NCI-H446 treated with DMSO at 0.1 percent for 48 hours (cell line): Measurements from ENCODE around the gene PTDSS2.
A peak's percentile ranks its signal among the peaks of the same experiment; 100 is the strongest.

ENCODE experiments used
- DNase-seq: peaks from one replicate; lab custom pipeline; 2025; lab: John Stamatoyannopoulos, UW

The PTDSS2 gene

GRCh38 chr11:492427-493226 lies 42.5 kb downstream of the PTDSS2 start:
- DNase-seq: no peak

GRCh38 chr11:494761-495536 lies 44.9 kb downstream of the PTDSS2 start:
- DNase-seq: no peak

GRCh38 chr11:495537-495931 lies 45.5 kb downstream of the PTDSS2 start:
- no peak for DNase-seq

- DNase-seq: no peak
Observed at GRCh38 chr11:496834-497564, 46.9 kb downstream of the PTDSS2 start.

GRCh38 chr11:497565-498296 lies 47.7 kb downstream of the PTDSS2 start:
- no peak for DNase-seq

GRCh38 chr11:498297-499181 lies 48.5 kb downstream of the PTDSS2 start:
- no peak for DNase-seq

- no peak for DNase-seq
Observed at GRCh38 chr11:499201-500076, 49.4 kb downstream of the PTDSS2 start.

- no peak for DNase-seq
Observed at GRCh38 chr11:501001-501682, 51.1 kb downstream of the PTDSS2 start.

- no peak for DNase-seq
Observed at GRCh38 chr11:501683-502287, 51.7 kb downstream of the PTDSS2 start.

- no peak for DNase-seq
Observed at GRCh38 chr11:502288-503178, 52.5 kb downstream of the PTDSS2 start.

GRCh38 chr11:503179-503981 lies 53.3 kb downstream of the PTDSS2 start:
- no peak for DNase-seq

- DNase-seq: no peak
Observed at GRCh38 chr11:504053-504993, 54.2 kb downstream of the PTDSS2 start.

GRCh38 chr11:504994-505344 lies 54.9 kb downstream of the PTDSS2 start:
- DNase-seq: no peak

GRCh38 chr11:506238-506994 lies 56.3 kb downstream of the PTDSS2 start:
- peak; percentile 93 for DNase-seq
